NCI-H187 (cell line): ENCODE results near the gene SORCS2.

Experiments
- DNase-seq, 2 experiments: peaks; one replicate each; lab custom pipeline; 2025; lab: John Stamatoyannopoulos, UW

The SORCS2 gene

DNA sequence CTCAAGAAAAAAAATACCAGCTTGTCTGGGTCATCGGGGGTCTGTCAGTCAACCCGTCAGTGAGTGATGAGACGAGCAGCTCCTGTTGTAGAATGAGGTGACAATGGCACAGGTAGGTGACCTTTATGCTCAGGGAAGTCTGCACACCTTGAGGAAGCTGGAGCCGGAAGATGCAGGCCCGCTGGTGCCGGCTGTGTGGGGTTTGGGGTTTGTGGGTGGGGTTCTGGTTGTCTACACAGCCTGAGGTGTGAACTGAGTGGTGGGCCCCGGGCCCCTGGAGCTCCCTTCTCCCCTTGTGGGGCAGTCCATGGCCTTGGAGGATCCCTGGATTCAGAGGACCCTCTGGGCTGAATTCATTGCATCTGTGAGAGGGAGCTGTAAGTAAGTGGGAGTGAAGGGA lies 75.5 kb downstream of the SORCS2 start:
- DNase-seq = no peak

DNA sequence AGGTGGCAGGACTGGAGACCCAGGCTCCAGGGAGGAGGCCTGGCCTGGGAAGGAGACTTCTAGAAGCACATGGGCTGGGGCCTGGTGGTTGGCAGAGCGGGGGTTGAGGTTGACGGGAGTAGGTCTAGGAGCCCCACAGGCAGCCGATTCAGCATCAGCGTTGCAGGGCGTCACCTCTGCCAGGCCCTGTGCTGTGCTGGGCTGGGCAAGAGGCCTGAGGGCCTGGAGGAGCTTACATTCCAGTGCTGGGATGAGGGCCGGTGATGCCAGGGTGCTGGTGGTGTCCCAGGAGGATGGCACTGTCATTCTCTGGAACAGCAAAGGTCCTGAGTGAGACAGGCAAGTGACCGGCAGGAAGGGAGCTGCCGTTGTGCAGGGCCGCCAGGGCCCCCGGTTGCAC lies 76.6 kb downstream of the SORCS2 start:
- no peak for DNase-seq

DNA sequence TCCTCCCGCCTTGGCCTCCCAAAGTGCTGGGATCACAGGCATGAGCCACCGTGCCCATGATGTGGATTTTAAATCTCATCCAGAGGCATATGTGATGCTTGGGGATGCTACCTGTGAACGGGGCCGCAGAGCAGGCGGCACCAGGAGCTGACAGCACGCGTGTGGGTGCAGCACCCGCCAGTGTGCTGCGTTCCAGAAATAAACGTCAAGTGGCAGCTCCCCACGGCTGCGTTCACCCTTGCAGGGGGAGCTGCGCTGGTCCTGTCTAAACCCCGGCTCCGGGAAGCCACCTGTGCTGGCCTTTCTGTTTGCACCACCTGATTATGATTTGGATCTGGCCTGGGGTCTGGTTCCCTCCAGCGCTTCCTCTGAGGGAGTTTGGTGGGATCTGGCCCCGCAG lies 77.8 kb downstream of the SORCS2 start:
- DNase-seq = no peak

DNA sequence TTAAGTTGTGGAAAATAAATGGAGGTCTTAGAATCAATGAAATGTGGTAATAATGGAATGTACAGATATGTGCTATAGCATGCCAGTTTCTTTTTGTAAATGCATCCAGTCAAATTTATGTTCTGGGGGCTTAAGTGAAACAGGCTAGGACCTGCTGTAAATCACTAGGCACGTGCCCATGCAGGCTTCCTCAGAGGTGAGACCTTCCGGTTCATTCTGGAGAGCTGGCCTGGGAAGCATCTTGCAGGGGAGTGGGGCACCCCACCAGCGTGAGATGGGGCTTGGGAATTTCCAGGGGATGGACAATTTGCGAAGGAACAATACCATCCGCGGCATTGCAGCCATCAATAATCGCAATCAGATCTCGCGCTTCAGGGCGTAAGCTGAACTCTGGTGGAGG lies 80.1 kb downstream of the SORCS2 start:
- no peak for DNase-seq

DNA sequence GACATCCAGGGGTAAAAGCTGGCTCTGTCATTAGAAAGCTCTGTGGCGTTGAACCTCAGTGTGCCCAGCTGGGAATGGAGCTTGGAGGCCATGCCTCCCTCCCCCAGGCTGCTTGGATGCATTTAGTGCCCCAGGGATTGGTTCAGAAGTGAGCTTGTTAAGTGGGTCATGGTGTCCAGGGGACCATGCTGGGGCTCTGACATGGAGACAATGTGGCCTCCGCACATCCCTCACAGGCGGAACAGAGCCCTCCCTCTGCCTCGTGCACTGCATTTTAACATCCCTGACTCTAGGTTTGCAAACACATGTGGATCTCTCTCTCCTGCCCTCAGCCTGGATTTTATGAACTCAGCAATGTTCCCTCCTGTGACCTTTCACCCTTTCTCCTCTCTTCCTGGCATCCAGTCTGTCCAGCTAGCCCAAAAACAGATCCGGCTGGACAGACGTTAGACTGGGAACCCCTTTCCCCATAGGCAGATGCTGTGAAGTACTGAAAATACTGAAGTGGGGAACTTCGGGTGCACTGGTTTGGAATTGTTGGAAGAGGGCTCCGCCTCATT lies 81.5 kb downstream of the SORCS2 start:
- no peak for DNase-seq

DNA sequence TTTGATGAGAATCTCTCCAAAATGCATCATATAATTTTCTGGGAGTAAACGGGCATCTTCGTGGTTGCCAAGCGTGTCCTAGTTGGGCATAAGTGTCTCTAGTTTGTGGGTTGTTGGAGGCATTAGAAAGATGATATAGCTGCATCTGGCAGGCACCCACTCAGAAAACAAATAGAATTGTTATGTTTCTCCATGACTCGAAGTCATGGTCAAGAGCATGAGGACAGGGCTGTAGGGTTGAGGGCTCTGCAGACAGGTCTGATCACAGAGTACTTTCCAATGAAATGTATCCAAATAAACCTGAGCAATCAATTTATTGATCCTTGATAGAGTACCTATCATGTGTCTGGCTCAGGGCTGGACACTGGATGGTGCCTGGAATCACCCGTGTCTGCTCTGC lies 82.7 kb downstream of the SORCS2 start:
- DNase-seq = no peak

DNA sequence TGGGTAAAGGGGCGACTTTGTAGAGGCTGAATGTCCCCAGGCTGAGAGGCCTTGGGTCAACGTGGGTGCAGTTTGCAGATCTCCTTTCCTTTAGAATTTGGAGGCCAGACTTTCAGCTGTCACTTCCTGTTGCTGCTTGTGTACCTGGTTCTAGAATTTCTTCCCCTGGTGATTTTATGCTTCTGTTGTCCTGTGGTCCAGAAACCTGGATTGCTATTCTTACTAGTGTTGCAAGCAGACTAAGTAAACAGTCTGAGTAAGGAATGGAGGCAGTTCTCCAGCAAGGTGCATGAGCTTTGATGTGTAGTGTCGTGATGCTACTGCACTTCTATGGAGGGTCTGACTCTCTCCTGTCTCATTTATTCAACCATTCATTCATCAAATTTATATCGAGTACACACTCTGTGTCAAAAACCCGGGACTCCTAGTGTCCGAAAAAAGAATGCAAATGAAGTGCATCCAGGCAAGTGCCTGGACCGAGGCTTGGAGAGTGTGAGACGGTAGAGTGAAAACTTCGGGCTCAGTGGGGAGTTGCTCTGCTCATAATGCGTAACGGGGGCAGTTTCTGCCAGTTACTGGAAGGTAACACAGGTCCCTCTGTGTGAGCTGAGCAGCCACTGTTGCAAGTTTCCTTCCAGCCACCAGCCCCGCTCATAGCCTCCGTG lies 83.3 kb downstream of the SORCS2 start:
- no peak for DNase-seq

DNA sequence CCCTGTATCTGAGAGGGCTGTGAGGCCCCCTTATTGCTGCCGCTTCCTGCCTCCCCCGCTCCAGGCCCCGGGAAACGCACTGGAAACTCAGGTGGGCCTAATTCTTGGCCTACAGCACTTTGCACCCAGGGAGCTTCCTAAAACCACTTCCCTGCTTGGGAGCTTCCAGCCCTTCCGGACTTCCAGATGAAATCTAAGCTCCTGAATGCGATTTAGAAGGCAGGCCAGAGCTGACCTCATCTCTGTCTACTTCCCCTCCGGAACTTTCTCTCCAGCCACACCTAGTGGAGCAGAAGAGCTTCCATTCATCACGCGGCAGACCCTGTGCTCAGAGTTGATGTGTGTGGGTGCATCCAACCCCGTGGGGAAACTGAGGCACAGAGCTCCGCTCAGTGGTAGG lies 84.2 kb downstream of the SORCS2 start:
- DNase-seq = no peak

DNA sequence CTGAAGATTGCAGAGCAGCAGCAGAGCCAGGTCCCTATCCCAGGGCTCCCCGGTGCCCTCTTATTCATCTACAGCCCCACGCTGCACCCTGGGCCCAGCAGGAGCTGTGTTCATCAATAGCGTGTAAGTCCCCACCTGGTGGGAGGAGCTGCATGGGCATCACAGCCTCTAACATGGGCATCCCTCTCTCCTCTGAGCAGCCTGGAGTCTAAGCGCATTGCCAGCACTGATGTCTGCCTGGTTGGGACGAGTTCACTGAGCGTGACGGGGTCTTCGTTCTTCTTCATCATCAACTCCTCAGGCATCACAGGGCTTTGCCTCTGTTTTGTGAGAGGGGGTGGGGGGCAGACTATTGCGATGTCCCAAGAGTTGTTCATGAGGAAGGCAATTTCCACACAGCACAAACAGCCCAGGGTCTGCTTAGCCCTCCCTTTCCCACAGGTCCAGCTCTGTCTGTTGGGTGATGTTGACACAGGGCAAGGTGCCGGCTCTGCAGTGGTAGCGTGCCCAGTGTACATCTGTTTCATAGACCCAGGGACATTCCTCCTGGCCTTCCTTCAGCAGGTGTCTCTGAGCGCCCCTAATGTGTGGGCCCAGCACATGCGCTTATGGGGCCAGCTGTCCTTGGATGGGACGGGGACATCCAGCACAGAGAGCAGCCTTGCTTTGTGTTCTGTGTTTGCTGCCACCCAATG lies 85.9 kb downstream of the SORCS2 start:
- no peak for DNase-seq

DNA sequence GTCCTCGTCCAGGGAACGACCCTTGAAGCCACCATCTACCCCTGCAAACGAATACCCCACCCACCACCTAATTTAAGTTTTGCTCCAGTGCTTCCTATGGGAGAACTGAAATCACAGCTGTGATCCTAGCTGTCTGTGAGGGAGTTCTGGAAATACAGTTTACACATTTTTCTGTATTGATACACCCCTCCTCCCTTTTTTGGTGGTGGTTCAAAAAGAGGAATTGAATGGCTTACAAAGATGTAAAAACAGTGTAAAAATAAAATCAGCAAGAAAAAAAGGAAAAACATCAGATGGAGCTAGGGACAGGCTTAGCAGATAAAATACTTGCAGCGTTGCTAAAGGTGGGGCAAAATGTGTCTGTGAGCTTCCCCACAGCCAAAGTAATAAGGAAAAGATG lies 86.6 kb downstream of the SORCS2 start:
- DNase-seq = no peak

DNA sequence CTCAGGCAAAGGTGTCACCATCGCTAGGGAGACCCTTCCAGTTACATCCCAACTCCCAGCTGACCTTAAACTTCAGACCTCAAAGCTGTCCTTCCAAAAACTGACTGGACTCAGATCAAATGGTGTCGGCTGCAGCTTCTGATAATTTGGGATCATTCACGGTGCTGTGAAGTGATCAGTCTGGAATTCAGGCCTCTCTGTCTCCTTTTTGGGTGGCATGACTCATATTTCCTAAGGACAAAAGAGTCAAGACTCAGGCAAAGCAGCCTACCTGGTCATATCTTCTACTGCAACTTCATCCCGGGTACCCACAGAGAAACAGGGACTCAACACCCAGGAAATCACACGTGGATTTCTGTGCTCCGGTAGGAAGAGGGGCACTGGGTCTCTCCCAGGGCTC lies 87.6 kb downstream of the SORCS2 start:
- no peak for DNase-seq

DNA sequence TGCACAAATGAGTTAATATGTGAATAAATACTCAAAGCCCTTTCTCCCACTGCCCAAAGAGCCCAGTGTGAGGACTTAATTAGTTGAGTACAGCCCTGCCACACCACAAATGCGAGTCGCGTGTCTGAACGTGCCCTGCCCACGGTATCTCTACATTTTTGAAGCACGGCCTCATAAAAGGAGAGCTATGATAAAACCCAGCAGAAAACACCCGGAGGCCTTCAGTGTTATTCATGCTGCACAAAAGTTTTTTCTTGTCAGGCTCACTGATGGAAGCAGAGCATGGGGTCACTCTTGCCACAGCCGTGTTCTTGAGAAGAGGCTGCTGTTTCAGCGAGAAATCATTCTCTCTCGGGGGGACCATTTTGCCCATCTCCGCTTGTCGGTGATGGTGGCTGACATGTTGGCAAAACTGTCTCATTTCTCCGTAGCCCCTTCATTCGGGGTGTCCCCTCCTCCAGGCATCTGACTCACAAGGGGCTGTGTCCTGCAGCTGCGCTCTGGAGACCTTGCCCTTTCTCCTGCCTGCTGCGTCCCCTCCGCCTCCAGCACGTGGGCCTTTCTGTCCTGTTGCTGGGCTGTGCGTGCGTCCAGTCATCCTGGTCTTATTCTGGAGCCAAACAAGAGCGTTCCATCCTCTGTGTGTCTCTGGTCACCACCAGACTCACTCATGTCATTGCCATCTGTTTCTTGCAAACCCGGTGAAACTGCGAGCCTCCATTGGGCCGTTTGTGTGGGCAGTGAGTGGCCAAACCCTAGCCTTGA lies 88.8 kb downstream of the SORCS2 start:
- DNase-seq = no peak

DNA sequence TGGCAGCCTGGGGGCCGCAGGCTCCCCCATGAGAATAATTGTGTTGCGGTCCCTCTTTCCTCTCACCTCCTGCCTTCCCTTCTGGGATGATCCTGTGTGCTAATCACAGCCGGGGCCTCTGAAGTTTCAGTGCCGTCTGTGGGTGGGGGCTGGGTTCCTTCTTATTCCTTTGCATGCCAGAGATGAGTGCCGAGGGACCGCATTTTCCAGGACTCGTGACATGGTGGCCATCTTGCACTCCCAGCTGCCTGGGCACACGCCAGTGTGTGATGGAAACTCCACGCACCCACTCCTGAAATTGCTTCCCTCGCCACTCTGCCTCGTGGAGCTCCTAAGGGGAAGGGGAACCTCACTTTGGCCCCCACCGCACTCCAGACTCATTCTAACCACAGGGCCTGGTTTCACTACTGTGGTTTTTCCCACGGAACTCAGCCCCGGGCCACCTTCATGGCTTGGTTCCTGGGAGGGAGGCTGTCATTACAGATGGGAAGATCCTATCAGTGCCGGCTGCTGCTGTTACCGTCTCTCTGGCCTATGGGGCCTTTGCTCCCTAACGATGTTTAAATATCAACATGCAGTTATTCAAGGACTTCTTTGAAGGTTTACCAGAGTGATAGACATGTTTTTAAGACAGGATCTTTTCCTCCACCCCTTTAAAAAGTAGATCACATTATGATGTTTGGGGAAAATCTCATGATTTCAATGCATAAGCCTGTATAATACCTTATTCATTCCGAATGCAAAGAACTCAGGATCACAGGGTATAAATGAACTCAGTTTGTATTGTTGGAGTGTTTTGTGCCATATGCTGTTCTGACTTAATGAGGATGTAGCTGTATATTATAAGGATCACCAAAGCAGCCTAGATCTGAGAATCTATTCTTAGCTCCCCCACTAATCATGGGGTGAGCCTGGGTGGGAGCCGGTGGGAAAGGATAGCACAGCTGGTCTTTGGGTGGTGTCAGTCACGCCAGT lies 89.6 kb downstream of the SORCS2 start:
- no peak for DNase-seq

DNA sequence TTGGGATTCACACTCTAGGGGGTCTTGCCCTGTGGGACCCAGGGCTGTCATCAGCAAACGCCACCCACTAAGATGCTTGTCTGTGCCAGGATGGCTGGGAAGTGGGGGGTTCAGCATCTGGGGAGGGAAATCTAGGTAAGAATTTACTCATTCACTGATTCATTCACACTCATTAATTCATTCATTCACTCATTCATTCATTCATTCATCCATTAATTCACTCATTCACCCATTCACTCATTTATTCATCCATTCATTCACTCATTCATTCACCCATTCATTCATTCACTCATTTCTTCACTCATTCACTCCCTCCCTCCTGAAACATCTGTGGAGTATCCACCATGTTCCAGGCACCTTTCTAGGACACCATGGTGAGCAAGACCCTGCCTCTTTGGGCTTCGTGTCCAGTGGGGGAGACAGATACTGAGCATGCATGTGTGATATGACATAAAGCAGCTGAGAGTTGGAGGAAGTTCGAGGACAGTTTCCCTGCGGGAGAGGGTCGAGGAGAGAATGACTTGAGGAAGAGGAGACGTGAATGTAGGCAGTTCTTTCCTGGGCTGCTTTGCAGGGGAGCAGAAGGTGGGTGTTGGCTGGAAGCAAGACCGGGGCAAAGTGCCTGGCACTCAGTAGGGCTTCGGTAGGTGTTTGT lies 90.6 kb downstream of the SORCS2 start:
- no peak for DNase-seq

DNA sequence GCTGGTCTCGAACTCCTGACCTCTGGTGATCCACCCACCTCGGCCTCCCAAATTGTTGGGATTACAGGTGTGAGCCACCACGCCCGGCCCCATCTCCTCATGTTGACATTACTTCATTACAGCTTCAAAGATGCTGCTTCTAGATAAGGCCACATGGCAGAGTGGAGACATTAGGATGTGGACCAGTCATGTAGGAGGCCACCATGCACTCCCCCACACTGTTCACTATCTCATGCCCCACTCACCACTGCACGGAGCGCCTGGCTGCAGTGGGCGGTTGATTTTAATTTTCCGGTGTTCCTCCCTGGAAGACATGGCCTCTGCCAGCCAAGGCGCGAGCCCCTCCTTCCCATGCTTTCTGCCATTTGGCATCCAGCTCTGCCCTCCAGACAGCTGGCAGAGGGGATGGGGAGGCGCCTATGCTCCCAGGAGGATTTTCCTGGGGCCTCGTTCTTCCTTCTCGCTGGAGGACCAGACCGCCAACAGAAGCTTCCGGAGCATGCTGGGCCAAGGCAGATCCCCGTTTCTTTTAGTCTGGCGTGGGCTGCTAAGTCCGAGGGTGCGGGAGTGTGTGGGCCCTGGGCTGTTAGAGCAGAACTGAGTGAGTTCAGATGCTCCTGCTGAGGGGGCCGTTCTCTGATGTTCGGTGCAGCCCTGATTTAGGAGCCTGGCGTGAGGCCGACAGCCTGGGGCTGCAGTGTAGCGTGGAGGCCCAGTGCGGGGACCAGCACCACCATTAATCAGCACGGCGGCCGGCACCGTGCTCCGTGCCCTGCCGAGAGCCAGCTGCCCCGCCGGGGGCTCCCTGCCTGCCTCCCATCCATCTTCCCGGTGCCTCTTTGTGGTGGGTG lies 93.1 kb downstream of the SORCS2 start:
- no peak for DNase-seq

DNA sequence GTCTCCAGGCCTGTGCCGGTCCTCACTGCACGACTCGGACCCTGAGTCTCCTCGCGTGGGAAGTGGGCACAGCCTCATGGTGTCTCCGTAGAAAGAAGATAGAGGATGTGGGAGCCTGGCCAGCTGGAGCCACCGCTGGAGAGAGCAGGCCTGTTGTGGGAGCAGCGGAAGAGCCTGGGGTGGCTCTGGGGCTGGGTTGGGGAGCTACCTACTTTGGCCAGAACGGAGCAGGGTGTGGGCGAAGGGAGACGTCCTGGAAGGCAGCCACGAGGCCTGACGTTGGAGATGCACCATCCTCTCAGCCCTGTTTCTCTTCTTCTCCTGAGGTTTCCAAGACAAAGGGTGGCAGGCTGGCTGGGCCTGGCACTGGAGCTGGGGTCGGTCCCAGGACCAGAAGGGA lies 93.8 kb downstream of the SORCS2 start:
- no peak for DNase-seq

DNA sequence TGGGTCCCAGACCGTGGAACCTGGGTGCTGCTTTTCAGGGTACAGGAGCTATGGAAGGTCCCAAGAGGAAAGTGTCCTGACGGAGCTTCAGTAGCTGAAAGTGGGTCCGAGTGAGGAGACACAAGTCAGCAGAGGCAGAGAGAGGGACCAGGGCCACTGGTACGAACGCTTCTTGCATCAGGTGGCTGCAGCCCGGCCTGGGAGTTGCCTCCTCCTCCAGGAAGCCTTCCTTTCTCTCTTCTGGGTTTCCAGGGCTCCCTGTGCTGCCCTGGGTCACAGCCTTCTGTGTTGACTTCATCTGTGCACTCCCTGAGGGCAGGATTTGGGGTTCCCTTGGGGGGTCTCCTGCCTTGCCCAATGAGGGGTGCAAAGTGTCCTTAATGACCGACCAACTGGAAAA lies 94.5 kb downstream of the SORCS2 start:
- DNase-seq = no peak

DNA sequence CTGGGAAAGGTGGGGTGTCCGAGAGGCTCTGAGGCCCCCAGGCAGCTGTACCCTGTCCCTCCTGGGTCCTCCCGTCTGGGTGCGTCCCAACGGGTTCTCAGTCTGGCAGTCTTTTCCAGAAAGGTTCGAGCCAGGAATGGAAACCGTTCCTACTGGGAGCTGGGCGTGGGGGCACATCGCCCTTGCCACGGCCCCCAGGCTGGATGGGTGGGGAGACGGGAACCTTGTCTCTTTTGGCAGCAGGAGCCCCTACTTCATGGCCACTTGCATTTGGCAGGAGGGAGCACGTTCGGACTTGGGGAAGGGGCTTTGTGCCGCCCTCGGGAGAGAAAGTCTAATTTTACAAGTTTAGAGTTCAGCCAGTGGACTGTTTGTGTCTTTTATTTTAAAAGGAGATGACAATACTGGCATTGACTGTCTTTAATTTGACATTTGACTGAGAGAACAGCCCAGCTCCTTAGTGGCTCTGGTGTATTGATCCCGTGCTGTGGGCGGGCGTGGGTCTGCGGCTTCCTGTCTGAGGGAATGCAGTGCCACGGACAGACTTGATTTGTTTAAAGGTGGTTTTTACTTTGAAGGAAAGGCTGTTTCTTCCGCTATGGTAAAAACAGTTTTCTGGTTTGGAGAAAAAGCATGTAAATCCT lies 95.1 kb downstream of the SORCS2 start:
- DNase-seq = no peak

DNA sequence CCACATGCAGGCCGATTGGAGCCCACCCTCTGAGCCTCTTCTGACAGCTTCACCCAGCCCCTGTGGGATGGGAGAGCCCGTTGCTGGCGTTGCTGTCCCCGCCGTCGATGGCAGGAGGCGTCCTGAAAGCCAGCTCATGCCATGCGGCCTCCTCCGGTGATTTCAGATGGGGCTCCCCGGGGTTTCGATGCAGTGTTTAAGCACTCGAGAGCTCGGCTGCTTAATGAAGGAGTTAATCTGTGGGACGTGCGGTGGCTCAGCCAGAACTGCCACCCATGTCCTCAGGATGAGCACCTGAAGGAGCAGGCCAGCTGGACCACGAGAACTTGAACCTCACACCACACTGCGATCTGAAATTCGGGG lies 95.6 kb downstream of the SORCS2 start:
- DNase-seq = no peak
